ENCODE measurements around the gene P4HB. TPM values are rescaled to one million over a fixed set of nuclear protein-coding genes. Genes with fewer than 3 reads are reported as not detected.

The P4HB gene
- total RNA-seq, 4 donors from 2014 or later = 548 to 1,124 (median 681) TPM

DNA sequence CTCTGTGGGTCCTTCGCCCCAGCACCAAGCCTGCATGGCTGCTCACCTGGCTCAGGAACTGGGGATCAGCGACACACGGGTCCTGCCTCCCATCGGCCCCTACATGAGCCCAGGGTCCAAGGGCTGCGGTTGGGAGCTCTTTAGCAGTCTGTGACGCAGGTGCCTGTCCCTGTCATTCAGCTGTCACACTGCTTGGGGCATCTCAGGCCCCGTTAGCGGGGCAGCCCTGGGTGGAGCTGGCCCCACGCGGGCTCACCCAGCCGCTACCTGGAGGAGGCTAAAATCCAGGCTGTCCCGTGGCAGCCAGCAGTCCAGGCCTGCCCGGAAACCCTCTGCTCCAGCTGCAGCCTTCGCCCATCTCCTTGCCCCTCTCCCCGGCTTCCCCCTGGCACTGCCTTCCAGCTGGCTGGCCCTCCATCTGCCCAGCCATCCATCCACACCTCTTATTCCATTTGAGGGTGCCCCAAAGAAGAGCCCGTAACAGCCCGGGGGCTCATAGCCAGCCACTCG is 53.1 kb downstream of the P4HB start:
- peaks cover 19% of the 10 kb centered on the region for H3K27me3 ChIP-seq
- H3K36me3 ChIP-seq = no peaks in the 10 kb centered on the region
- TF ChIP-seq, protein P1, sequence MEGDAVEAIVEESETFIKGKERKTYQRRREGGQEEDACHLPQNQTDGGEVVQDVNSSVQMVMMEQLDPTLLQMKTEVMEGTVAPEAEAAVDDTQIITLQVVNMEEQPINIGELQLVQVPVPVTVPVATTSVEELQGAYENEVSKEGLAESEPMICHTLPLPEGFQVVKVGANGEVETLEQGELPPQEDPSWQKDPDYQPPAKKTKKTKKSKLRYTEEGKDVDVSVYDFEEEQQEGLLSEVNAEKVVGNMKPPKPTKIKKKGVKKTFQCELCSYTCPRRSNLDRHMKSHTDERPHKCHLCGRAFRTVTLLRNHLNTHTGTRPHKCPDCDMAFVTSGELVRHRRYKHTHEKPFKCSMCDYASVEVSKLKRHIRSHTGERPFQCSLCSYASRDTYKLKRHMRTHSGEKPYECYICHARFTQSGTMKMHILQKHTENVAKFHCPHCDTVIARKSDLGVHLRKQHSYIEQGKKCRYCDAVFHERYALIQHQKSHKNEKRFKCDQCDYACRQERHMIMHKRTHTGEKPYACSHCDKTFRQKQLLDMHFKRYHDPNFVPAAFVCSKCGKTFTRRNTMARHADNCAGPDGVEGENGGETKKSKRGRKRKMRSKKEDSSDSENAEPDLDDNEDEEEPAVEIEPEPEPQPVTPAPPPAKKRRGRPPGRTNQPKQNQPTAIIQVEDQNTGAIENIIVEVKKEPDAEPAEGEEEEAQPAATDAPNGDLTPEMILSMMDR (IDR thresholded peaks at IDR 0.05) = no peak
- no peak for TF ChIP-seq POLR2A (IDR thresholded peaks at IDR 0.05)
- no peak overlapping the region for H3K27ac ChIP-seq
- H3K4me1 ChIP-seq = peaks cover 3 to 18% of the 10 kb centered on the region in 2 donors
- no peaks in the 10 kb centered on the region for H3K9me3 ChIP-seq
- no peak overlapping the region for H3K4me3 ChIP-seq (replicated peaks in 1 of 3)
- DNase-seq = no peak
- intact Hi-C loops (cut with DNase I) = no loop called here
- 56 to 57% methylated on average over 11 to 16 of the region's 18 CpGs for WGBS, 2 donors

DNA sequence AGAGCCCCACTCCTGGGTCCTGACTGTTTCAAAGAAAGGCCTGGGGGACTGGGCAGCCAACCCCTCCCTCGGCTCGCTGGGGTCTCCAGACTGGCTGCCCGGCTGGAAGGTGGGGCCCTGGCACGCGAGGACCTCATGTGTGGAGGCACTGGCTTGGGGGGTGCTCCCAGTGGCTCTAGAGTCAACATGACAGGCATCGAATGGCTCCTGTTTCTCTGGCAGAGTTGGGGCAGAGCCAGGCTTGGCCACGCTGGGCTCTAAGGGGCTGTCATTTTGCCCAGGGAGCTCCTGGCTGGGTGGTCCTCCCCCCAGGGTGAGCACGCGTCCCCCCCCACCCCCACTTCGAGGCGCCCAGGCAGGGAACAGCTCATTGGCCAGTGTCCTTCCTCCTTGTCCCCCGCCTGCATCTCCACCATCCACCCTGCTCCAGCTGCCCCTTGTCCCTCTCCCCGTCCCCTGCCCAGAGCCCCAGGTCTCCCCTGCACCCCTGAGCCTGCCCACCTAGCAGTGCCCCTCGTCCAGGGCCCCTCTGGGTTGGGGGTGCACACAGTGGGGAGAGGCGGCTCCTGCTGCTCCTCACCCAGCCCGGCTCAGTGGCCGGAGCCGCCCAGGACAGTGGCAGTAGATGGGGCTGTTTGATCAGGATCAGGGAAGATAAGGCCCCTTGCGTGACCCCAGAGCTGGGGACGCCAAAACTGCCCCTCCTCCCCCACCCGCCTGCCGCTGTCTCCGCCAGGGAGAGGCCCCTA is 53.7 kb downstream of the P4HB start:
- DNase-seq = no peak
- no peak for TF ChIP-seq POLR2A (IDR thresholded peaks at IDR 0.05)
- TF ChIP-seq, protein P1 (IDR thresholded peaks at IDR 0.05) = no peak
- H3K27me3 ChIP-seq = peaks cover 19% of the 10 kb centered on the region
- no peaks in the 10 kb centered on the region for H3K36me3 ChIP-seq
- no peak overlapping the region for H3K27ac ChIP-seq
- H3K9me3 ChIP-seq = no peaks in the 10 kb centered on the region
- H3K4me3 ChIP-seq (replicated peaks in 1 of 3) = no peak overlapping the region
- intact Hi-C loops (cut with DNase I) = no loop called here
- WGBS, 2 donors = 31 to 37% methylated on average over 8 to 9 of the region's 23 CpGs
- H3K4me1 ChIP-seq = peaks cover 3 to 18% of the 10 kb centered on the region in 2 donors

DNA sequence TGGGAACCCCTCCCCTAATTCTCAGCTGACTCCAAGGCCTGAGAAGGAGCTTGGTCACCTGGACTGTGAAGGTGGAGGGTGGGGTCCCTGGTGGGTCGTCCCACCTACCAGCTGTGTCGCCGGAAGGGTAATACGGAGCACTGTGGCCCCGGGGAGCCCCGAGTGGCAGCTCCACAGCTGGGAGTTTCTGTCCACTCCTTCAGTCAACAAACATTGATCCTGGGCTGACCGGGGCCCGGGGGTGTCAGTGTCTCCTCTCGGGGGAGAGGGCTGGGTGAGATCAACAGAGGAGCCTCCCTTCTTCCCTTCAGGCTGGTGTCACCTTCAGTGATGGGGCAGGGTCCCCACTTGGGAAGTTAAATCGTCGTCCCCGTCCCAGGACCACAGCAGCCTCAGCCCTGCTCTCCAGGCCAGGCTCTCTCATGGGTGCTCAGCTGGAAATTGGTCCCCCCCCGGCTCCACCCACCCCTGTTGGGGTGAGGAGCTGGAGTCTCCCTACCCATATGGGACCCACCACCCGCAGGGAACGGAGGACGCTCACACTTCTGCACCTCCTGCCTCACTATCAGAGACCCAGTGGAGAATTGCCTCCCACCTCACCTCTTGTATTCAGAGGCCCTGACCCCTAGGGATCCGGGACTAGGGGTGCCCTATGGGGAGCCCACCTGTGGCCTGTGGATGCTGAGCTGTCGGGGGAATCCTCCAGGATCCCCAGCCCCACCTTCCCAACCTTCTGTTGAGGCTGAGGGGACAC is 54.5 kb downstream of the P4HB start:
- Histone ChIP-seq H3K36me3 (no peaks in the 10 kb centered on the region), H3K27ac (no peak overlapping the region), H3K4me1 (peaks cover 3 to 18% of the 10 kb centered on the region in 2 donors), H3K9me3 (no peaks in the 10 kb centered on the region), H3K27me3 (peaks cover 19% of the 10 kb centered on the region), H3K4me3 (replicated peaks in 1 of 3) (no peak overlapping the region)
- DNase-seq = no peak
- intact Hi-C loops (cut with DNase I) = no loop called here
- WGBS, 2 donors = 71 to 80% methylated on average over 8 of the region's 18 CpGs
- TF ChIP-seq, protein P1 (IDR thresholded peaks at IDR 0.05) = no peak
- no peak for TF ChIP-seq POLR2A (IDR thresholded peaks at IDR 0.05)

DNA sequence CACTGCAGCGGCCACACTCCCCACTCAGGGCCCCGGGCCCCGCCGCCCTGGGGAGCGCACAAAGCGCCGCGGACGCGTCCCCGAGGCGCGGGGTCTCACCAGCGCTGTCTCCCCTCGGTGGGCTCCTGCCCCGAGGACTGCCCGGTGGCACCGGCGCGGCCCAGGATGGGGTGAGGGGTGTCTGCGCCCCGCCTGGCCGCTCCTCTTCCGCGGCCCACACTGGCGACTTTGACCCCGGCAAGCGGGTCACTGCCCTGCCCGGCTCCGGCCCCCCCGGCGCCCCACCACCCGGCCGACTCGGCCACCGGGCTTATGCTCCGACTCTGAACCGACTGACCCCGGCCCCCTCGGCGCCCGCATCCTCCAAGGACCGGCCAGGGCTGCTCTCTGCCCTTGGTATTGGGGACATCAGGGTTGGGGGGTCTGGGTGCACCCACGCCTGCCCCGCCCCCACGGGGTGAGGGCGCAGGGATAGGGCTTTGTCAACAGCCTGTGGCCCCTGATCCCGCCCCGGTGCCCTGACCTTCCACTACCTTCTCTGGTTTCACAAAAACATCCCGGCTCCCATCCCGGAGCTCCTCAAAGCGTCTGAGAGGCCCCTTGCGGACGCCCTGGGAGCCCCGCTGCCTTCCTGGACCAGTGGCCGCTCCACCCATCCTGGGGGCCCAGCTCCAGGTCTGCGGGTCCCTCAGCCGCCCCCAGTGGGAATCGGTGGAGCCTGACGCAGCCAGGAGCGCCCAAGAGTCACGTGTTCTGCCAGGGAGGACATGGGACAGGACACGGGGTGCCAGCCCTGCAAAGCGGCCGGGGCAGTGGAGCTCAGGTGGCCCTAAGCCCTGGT is 55.6 kb downstream of the P4HB start:
- 0 to 2% methylated on average over 7 to 21 of the region's 65 CpGs for WGBS, 2 donors
- no peak overlapping the region for H3K4me3 ChIP-seq (replicated peaks in 1 of 3)

More for the DNA sequence above, 55.6 kb downstream of the P4HB start:
- H3K4me1 ChIP-seq = peaks cover 3 to 18% of the 10 kb centered on the region in 2 donors
- TF ChIP-seq, protein P1 (IDR thresholded peaks at IDR 0.05) = no peak
- H3K9me3 ChIP-seq = no peaks in the 10 kb centered on the region
- intact Hi-C loops (cut with DNase I) = no loop called here
- H3K27ac ChIP-seq = no peak overlapping the region
- no peaks in the 10 kb centered on the region for H3K36me3 ChIP-seq
- H3K27me3 ChIP-seq = peaks cover 19% of the 10 kb centered on the region
- DNase-seq = peak in 1 of 2 donors; percentile 17
